Left colon (tissue), 2 donors: ENCODE measurements around the gene ZC3H13. TPM values are rescaled to one million over a fixed set of nuclear protein-coding genes. Genes with fewer than 3 reads are reported as not detected.

ENCODE experiments used
- ATAC-seq: fragments of 200-7000 bp; cut with Tn5 transposase; one replicate; pipeline ENCODE4 v1.9.1; 2020; ENCODE audit warnings: mild to moderate bottlenecking, moderate library complexity
- DNase-seq, 2 donors: peaks; one replicate each; pipeline ENCODE4 v3.0.0-alpha.2; 2020
- intact Hi-C, 2 donors: fragments of 100-400 bp; cut with DNase I in 1 of 2; cut with micrococcal nuclease in 1 of 2; formaldehyde crosslinking; loops; one replicate each; pipeline versions ENCODE4 v1.11.2 to v1.14.0; 2022; cut with DNase I, micrococcal nuclease
- total RNA-seq, 2 donors: library from RNA; stranded (reverse); fragmentation: NEBNext Ultra II Directional; extraction: Animal tissue kit (Norgen Biotek cat#: 25700); gene quantifications; one replicate each; pipeline ENCODE4 v1.2.1, GENCODE V29; 2021
- donor health status: DM: no; HTN: no; CAD: no.
- donor health status: DM: yes; HTN: yes; CAD: no.

The ZC3H13 gene
- total RNA-seq, 2 donors from 2014 or later: 26.1 to 27.8 TPM

GRCh38 chr13:45954836-45955800 lies 97.4 kb downstream of the ZC3H13 start:
- intact Hi-C loops: no loop called here
- ATAC-seq (no peak), DNase-seq (no peak)

DNA sequence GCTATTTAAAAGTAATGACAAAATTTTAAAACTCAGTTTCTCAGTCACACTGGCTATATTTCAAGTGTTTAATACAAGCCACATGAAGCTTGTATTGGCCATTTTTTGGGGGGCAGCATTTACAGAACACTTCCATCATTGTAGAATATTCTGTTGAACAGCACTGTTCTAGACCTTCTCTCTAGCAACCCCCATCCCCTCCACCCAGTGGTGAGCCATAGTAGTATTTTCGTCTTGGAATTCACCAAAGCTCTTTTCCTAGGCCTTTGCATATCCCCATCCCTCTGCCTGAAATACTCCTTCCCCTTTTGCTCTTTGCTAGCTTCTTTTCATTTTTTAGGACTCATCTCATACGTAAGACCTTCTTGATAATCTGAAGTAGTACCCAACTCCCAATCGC lies 99.5 kb downstream of the ZC3H13 start:
- ATAC-seq (no peak), DNase-seq (no peak)
- intact Hi-C loops: no loop called here

- intact Hi-C loops: no loop called here
- DNase-seq (no peak), ATAC-seq (no peak)
Observed at GRCh38 chr13:45951724-45952123, 100.8 kb downstream of the ZC3H13 start.

DNA sequence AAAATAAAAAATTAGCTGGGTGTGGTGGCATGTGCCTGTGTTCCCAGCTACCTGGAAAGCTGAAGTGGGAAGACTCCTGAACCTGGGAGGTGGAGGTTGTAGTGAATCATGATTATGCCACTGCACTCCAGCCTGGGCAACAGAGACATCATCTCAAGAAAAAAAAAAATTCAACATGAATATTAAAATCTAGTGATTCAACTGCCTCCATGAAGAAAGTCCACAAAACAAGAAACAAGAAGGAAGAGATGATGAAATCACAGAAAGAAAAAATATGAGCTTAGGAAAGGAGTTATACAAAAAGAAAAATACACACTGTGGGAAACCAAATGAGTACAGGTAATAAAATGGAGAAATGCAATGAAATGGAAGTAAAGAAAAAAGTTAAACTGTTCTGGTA lies 101.4 kb downstream of the ZC3H13 start:
- intact Hi-C loops: no loop called here
- DNase-seq (no peak), ATAC-seq (no peak)

DNA sequence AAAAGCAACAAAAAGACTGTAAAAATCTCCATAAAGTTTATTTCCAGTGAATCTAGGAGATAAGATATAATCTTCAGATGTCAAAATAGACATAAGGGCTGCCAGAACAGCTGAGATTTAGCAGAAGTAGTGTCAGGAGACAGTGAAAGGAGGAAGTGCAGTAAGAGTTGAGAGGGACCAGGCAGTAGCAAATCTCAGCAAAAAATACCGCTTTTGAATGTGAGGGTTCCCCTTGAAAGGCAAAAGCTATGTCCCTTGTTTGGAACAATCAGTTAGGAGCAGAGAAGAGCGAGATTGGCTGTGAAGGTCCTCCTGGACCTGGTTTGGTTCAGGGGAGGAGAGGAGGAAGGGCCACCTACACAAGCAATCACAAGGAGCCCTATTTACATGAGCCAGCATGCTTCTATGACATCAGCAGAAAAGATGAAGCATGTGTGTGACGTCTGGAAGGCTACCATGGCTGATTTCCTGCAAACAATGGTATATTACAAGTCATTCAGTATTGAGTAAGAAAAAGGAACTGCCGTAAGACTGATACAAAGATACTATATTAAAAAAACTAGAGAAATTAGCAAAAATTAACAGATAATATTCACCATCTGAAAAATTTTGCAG lies 102.1 kb downstream of the ZC3H13 start:
- DNase-seq: no peak
- intact Hi-C loops: no loop called here
- ATAC-seq: no peak

DNA sequence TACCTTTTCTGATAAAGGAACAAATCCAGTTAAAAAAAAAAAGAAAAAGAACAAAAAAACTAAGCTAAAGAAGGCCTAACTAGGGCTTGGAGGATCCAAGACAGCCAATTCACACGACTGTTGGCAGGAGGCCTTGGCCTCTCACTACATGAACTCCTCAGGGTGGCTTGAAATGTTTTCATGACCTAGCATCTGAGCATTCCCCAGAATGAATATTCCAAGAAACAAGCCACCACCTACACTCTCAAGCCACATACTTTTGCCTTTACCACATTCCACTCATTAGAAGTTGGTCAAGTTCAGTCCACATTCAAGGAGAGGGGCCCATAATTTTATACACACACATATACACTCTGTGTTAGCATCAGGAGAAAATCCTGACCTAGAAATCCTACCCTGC lies 103.4 kb downstream of the ZC3H13 start:
- ATAC-seq (no peak), DNase-seq (no peak)
- intact Hi-C loops: no loop called here

GRCh38 chr13:45943965-45944364 lies 108.6 kb downstream of the ZC3H13 start:
- ATAC-seq (no peak), DNase-seq (no peak)
- intact Hi-C loops: no loop called here

- DNase-seq (no peak), ATAC-seq (no peak)
- intact Hi-C loops: no loop called here
Observed at GRCh38 chr13:45943120-45943519, 109.4 kb downstream of the ZC3H13 start.

DNA sequence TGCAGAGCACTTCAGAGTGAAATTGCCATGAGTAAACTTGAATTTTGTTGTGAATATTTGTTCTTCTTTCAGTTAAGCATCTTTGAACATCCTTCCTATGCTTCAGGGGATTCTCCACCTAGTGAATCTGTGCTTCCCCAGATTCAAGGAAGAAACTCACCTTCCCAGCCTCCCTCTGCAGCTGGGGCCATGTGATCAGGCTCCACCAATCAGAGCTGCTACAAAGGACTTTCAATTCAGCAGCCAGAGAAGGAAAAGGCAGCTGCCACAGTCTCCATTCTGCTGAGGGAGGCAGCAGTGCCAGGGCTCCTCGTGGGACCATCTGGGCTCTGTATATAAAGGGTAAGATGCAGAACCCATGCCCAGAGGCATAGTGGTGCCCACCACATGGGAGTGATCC lies 111.3 kb downstream of the ZC3H13 start:
- intact Hi-C loops: no loop called here
- DNase-seq (no peak), ATAC-seq (no peak)

- no peak for ATAC-seq
- intact Hi-C loops: no loop called here
Observed at GRCh38 chr13:45940061-45940460, 112.5 kb downstream of the ZC3H13 start.

DNA sequence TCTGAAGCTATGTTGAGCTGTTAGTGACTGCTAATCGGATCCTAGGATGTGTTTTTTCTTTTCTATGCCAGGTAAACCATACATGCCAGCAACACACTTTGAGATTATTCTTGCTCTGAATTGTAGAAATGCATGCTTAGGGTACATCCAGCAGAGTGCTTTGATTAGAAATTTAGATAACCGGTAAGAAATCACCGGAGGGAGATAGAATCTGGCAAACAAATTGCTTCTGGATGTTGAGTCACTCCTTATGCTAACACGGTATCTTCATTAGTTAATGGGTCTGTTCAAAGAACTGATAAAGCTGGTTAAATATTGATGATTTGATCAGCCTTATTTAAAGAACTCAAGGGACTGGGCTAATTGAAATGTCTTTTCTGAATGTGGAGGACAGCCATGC lies 115.9 kb downstream of the ZC3H13 start:
- DNase-seq: no peak
- intact Hi-C loops: no loop called here
- ATAC-seq: no peak

More at GRCh38 chr13:45940061-45940460, 112.5 kb downstream of the ZC3H13 start:
- DNase-seq: no peak

GRCh38 chr13:45934283-45934682 lies 118.3 kb downstream of the ZC3H13 start:
- intact Hi-C loops: no loop called here
- ATAC-seq: no peak

GRCh38 chr13:45933203-45933908 lies 119.2 kb downstream of the ZC3H13 start:
- no peak for ATAC-seq
- no peak for DNase-seq
- intact Hi-C loops: no loop called here

More at GRCh38 chr13:45934283-45934682, 118.3 kb downstream of the ZC3H13 start:
- no peak for DNase-seq

- intact Hi-C loops: no loop called here
- DNase-seq (no peak), ATAC-seq (no peak)
Observed at GRCh38 chr13:45932676-45933075, 119.9 kb downstream of the ZC3H13 start.

- intact Hi-C loops: no loop called here
- DNase-seq: no peak
- no peak for ATAC-seq
Observed at GRCh38 chr13:45932172-45932571, 120.4 kb downstream of the ZC3H13 start.

DNA sequence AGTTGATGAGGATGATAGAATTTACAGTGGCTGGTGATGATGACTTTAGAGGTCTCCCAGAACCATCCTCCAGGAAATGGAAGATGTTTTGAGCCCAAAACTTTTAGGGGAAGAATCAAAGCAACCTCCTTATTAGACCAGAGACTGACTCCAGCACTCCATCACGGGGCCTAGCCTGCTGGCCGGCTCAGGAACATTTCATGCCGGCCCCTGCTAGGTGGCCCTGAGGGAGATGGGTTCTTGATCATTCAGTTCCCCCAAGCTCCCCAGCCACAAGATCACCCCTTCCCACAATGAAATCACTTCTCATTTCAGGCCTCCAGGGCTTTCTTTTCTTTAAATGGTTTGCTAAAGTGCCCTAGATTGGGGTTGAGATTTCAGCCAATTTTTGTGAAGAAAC lies 121.3 kb downstream of the ZC3H13 start:
- intact Hi-C loops: no loop called here
- DNase-seq (no peak), ATAC-seq (no peak)

DNA sequence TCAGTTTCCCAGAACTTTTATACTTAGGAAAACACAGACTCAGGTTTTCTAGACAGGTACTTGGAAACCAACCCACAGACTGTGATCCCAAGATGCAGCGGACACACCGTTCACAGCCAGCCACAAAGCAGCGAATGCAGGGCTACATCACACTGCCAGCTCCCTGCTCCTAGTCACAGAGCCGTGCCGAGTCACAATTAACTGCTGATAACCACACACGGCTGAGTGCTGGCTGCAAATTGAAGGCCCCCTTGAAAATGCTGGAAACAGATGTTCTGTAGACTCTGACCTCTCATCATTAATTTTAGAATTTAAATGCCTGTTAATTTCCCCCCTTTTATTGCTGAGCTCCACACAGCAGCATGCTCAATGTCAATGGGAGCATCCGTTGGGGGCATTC lies 122.4 kb downstream of the ZC3H13 start:
- intact Hi-C loops: no loop called here
- DNase-seq (no peak), ATAC-seq (no peak)

DNA sequence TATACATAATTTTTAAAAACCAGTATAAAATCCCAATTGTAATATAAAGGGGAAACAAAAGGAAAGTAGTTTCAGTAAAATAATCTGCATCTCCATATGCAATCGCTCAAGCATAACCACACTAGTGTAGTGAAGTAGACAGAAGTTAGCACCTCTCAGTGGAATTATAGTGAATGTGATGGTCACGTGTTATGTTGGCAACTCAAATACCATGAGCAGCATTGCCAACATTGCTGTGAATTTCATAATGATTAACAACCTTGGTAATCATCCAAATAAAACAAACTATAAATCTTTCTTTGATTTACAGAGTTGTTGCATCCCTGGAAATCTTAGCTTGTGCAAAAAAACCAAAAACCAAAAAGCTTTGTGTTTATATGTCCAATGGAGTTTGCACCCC lies 123.7 kb downstream of the ZC3H13 start:
- intact Hi-C loops: no loop called here

GRCh38 chr13:45928176-45928575 lies 124.4 kb downstream of the ZC3H13 start:
- ATAC-seq: no peak
- intact Hi-C loops: no loop called here

More for the DNA sequence above, 123.7 kb downstream of the ZC3H13 start:
- DNase-seq (no peak), ATAC-seq (no peak)

DNA sequence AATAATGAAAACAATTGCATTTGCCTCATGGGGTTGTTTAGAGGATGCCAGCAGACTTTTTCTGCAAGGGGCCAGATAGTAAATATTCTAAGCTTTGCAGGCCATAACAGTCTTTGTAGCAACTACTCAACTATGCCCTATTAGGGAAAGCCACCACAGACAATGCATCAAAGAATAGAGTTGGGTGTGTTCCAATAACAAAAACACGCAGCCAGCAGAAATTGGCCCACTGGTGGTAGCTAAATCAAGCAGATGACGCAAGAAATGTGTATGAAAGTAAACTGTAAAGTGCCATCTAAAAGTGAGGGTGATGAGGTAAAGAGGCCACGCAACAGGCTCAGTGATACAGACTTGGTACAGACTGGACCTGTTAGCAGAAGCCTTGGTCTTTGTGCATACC lies 125.8 kb downstream of the ZC3H13 start:
- ATAC-seq: no peak
- no peak for DNase-seq
- intact Hi-C loops: no loop called here

More at GRCh38 chr13:45928176-45928575, 124.4 kb downstream of the ZC3H13 start:
- DNase-seq: no peak
